Calu3 (cell line): ENCODE measurements around the gene OR10K2. TPM values are rescaled to one million over a fixed set of nuclear protein-coding genes. Genes with fewer than 3 reads are reported as not detected.

Source experiments
- BruUV-seq: library from RNA; stranded (reverse); fragments of 400-500 nt; replicated peaks from 2 replicates; lab custom pipeline; 2021; lab: Mats Ljungman, UMichigan
- CTCF ChIA-PET: fragments of 300-600 bp; sonication (Branson Sonifier 250); formaldehyde crosslinking; loops from one replicate; lab custom pipeline; 2022; ENCODE audit warnings: antibody characterized with exemption; lab: Charles Lee
- DNase-seq: peaks from one replicate; pipeline ENCODE4 v3.0.0; 2022
- H3K27ac Mint-ChIP-seq: one replicate; pipeline ENCODE4 v1.8.0; 2022; ENCODE audit warnings: mixed read lengths; ENCODE audit not compliant: unreplicated experiment
- H3K27me3 Mint-ChIP-seq: one replicate; pipeline ENCODE4 v1.8.0; 2022; ENCODE audit warnings: mixed read lengths; ENCODE audit not compliant: unreplicated experiment
- H3K36me3 Mint-ChIP-seq: one replicate; pipeline ENCODE4 v1.8.0; 2022; ENCODE audit warnings: mild to moderate bottlenecking, moderate library complexity, mixed read lengths; ENCODE audit not compliant: insufficient read depth, unreplicated experiment
- H3K4me1 Mint-ChIP-seq: one replicate; pipeline ENCODE4 v1.8.0; 2022; ENCODE audit warnings: mild to moderate bottlenecking, low read depth, mixed read lengths; ENCODE audit not compliant: unreplicated experiment
- H3K4me3 Mint-ChIP-seq: one replicate; pipeline ENCODE4 v1.8.0; 2022; ENCODE audit warnings: mild to moderate bottlenecking, low read depth, moderate library complexity, mixed read lengths; ENCODE audit not compliant: unreplicated experiment
- H3K9me3 Mint-ChIP-seq: one replicate; pipeline ENCODE4 v1.8.0; 2022; ENCODE audit warnings: low read depth, mixed read lengths; ENCODE audit not compliant: unreplicated experiment
- intact Hi-C: fragments of 100-400 bp; cut with micrococcal nuclease; formaldehyde crosslinking; loops from one replicate; pipeline ENCODE4 v1.10.0; 2022; ENCODE audit not compliant: unreplicated experiment
- total RNA-seq: library from RNA; stranded (reverse); gene quantifications from 2 replicates; pipeline ENCODE4 v1.2.3, GENCODE V29; 2022
- TF ChIP-seq, protein P1 (sequence below): fragments of 200-600 bp; IDR thresholded peaks from one replicate; pipeline ENCODE4 v1.8.0; 2022; ENCODE audit warnings: antibody characterized with exemption; ENCODE audit not compliant: unreplicated experiment

Gene OR10K2
- total RNA-seq, 1 experiment from 2014 or later: not detected

DNA sequence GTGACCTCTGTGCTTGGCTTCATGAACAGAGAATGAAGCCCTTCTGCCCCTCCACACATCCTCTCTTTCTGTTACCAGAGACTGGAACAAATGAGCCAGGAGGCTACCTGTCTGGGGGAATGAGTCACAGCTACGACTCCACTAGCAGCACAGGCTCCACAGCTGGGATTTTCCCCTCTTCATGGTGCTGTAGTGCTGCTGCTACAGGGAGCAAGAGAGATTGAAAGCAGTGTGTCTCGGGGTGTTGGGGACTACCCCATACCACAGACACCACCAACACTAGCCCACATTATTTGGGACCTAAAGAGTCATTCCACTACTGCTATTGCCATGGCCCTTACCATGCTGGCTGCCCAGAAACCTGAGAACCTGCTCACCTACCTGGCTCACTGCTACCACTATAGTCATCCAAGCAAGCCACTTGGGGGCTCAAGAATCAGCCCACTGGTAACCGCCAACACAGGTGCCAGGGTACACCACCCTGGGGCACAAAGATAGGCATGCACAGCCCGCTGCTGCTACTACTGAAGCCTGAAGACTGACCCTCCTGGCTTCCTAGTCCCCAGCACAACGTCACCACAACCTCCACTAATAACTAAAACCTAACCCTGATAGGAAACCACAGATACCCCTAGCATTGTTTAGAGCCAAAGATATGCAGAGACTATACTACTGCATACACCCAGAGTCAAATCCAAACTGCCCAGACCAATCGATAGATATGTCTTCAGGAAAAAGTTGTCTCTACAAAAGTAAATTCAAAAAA lies 54.7 kb downstream of the OR10K2 start:
- Mint-ChIP-seq H3K27ac (no peak overlapping the region), H3K36me3 (no peaks in the 10 kb centered on the region), H3K4me1 (no peaks in the 10 kb centered on the region), H3K27me3 (no peaks in the 10 kb centered on the region), H3K4me3 (no peak overlapping the region), H3K9me3 (peaks cover 2% of the 10 kb centered on the region)
- CTCF ChIA-PET: no interaction called here
- TF ChIP-seq, protein P1, sequence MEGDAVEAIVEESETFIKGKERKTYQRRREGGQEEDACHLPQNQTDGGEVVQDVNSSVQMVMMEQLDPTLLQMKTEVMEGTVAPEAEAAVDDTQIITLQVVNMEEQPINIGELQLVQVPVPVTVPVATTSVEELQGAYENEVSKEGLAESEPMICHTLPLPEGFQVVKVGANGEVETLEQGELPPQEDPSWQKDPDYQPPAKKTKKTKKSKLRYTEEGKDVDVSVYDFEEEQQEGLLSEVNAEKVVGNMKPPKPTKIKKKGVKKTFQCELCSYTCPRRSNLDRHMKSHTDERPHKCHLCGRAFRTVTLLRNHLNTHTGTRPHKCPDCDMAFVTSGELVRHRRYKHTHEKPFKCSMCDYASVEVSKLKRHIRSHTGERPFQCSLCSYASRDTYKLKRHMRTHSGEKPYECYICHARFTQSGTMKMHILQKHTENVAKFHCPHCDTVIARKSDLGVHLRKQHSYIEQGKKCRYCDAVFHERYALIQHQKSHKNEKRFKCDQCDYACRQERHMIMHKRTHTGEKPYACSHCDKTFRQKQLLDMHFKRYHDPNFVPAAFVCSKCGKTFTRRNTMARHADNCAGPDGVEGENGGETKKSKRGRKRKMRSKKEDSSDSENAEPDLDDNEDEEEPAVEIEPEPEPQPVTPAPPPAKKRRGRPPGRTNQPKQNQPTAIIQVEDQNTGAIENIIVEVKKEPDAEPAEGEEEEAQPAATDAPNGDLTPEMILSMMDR: no peak
- intact Hi-C loops: no loop called here
- DNase-seq: no peak
- no TSS peak for BruUV-seq

Other genes with a start within 250 kb of the OR10K2 start
- gene CD1D, start 245.3 kb downstream of the OR10K2 start, total RNA-seq: 0.76 and 0.86 TPM in 2 replicates
- not detected in 2 replicates for gene CD1A, start 171.8 kb downstream of the OR10K2 start, total RNA-seq
- not detected in 2 replicates for gene CD1C, start 136.3 kb downstream of the OR10K2 start, total RNA-seq
- gene CD1B, start 94.7 kb downstream of the OR10K2 start, total RNA-seq: not detected in 2 replicates
- gene CD1E, start 72.3 kb downstream of the OR10K2 start, total RNA-seq: not detected in 2 replicates
- not detected in 2 replicates for gene OR10T2, start 26.8 kb downstream of the OR10K2 start, total RNA-seq
- not detected in 2 replicates for gene OR10K1, start 35.6 kb upstream of the OR10K2 start, total RNA-seq
- not detected in 2 replicates for gene OR10R2, start 46.0 kb upstream of the OR10K2 start, total RNA-seq
- gene OR6Y1, start 128.2 kb upstream of the OR10K2 start, total RNA-seq: not detected in 2 replicates
- not detected in 2 replicates for gene OR6P1, start 144.3 kb upstream of the OR10K2 start, total RNA-seq
- not detected in 2 replicates for gene OR10X1, start 153.7 kb upstream of the OR10K2 start, total RNA-seq
- not detected in 2 replicates for gene OR10Z1, start 179.0 kb upstream of the OR10K2 start, total RNA-seq